HG02623 (cell line): Measurements from ENCODE around the gene MTA3.
"Not testable (repeated sequence)": the region's sequence is repeated elsewhere in the genome, so short reads cannot be mapped to it uniquely, and the experiment has no call there.

ENCODE experiments used
- ATAC-seq: cut with Tn5 transposase; IDR thresholded peaks from one replicate; pipeline ENCODE4 v1.9.1; 2021; ENCODE audit warnings: moderate library complexity; ENCODE audit not compliant: unreplicated experiment

The MTA3 gene

DNA sequence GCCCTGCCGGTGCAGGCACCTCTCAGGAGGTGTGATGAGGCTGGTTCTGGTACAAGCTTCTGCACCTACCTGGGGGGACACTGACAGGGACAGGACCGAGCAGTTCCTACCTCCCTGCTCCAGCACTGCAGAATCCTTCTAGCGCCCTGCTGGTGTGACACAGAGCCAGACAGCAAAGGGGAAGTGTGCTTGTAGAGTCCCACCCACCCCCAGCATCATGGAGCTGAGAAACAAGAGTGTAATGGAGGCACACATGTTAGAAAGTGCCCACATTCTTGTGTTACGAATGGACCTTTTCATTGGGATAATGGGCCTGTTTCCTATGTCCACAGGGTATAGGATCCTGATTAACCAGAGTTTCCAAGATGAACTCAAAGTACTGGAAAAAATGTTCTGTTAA, 157.2 kb downstream of the MTA3 start:
- ATAC-seq: no peak

DNA sequence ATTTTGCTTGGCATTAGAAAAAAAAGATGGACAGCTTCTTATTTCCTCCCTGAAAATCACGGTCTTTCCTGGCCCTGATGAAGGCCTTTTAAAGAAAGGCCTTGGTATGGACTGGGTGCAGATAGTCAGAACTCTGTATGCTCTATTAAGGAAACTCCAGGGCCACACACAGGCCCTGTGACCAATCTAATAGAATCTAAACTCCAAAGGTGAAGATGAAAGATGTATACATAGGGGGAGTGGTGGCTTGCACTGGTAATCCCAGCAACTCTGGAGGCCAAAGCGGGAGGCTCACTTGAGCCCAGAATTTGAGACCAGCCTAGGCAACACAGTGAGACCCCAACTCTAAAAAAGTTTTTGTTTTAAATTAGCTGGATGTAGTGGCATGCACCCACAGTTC, 158.2 kb downstream of the MTA3 start:
- no peak for ATAC-seq

DNA sequence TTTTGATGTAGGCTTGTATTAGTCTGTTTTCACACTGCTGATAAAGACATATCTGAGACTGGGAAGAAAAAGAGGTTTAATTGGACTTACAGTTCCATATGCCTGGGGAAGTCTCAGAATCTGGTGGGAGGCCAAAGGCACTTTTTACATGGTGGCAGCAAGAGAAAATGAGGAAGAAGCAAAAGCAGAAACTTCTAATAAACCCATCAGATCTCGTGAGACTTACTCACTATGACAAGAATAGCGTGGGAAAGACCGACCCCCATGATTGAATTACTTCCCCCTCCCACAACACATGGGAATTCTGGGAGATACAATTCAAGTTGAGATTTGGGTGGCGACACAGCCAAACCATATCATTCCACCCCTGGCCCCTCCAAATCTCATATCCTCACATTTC, 162.9 kb downstream of the MTA3 start:
- not testable (repeated sequence) for ATAC-seq

DNA sequence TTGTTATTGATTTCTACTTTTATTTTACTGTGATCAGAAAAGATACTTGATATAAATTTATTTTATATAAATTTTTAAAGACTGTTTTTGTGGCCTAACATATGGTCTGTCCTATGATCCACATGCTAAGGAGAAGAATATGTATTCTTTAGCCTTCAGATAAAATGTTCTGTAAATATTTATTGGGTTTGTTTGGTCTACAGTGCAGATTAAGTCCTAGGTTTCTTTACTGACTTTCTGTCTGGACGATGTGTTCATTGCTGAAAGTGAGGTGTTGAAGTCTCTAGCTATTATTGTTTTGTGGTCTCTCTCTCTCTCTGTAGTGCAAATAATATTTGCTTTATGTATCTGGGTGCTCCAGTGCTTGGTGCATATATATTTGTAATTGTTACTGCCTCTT, 165.4 kb downstream of the MTA3 start:
- no peak for ATAC-seq

DNA sequence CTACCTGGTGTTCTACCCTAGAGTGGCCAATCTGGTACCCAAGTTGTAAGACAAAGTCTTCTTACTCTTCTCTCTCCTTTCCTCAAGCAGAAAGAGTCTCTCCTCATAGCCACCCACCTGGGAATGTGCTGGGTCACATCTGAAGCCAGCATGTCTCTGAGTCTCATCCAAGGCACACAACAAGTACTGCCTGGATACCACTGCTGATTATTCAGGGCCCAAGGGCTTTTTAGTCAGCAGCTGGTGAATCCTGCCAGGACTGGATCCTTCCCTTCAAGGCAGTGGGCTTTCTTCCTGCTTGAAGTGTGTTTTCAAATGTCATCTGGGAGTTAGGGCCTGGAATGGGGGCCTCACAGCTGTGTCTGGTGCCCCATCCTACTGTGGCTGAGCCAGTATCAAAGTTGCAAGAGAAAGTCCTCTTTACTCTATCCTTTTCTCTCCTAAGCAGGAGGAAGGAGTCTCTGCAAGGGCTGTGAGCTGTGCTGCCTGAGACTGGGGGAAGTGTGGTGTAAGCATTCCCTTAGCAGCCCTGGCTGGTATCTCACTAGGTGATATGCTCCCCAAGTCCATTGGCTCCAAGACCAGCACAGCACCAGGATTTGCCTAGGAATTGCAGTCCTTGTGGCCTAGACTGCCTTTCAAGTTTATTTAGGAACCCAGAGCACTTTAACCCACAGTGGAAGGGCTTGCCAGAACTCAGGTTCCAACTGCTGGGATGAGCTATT, 168.3 kb downstream of the MTA3 start:
- no peak for ATAC-seq

DNA sequence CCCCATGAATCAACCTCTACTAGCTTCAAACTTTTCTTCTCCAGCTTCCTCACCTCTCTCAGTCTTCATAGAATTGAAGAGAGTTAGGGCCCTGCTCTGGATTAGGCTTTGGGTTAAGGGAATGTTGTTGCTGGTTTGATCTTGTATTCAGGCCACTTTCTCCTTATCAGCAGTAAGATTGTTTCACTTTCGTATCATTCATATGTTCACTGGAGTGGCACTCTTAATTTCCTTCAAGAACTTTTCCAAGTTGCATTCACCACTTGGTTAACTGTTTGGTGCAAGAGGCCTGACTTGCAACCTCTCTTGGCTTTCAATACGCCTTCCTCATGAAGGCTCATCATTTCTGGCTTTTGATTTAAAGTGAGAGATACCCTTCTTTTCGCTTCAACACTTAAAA, 172.7 kb downstream of the MTA3 start:
- no peak for ATAC-seq

DNA sequence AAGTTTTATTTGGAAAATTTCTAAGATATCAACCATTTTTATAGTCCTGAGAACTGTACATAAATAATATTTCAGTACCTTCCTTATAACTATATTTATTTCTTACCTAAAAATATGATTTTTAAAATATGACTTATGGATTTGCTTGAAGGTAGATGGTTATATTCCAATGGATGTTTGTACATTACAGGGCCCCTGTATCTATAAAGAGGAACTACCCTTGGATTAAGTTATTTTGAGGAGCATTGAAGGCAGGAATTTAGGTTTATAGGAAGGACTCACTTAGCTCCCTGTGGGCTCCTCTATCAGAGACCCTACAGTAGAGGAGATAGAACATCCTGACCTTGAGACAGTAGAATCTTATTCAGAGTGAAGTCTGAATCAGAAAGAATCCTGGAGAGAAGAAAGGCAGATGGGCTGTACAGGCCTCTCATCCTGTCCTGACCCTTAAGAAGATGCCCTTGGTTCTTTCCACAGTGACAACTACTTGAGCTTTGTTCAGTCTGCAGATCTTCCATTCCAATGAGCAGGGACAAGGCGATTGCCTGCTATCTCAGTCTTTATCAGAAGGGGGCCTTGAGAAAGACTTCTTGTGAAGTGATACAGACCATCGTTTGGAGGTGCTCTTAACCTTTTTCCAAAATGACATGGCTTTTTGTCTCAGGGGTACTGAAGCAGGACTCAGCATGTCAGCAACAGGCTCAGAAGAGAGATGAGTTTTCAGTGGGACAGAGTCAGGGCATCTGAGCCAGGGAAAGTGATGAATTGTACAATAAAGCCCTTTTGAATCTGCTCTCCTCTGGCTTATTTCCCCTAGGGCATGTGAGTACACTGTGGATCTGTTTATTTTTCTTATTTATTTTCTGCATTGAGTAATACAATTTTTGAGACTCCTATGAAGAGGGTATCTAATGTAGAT, 174.6 kb downstream of the MTA3 start:
- no peak for ATAC-seq

DNA sequence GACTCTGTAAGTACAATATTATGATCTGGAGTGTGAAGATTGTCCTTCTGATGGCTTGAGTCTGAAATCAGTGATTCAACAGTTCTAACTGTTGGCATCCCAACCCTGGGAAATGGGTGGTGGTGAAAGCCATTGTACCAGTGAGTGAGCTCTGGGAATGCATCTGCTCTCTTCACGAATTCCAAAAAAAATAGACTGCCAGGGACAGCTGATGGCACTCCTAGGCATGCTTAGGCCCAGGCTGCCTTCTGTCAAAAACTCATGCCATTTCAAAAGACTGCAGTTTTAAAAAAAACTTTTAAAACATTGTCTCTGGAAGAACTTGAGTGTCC, 175.2 kb downstream of the MTA3 start:
- no peak for ATAC-seq

DNA sequence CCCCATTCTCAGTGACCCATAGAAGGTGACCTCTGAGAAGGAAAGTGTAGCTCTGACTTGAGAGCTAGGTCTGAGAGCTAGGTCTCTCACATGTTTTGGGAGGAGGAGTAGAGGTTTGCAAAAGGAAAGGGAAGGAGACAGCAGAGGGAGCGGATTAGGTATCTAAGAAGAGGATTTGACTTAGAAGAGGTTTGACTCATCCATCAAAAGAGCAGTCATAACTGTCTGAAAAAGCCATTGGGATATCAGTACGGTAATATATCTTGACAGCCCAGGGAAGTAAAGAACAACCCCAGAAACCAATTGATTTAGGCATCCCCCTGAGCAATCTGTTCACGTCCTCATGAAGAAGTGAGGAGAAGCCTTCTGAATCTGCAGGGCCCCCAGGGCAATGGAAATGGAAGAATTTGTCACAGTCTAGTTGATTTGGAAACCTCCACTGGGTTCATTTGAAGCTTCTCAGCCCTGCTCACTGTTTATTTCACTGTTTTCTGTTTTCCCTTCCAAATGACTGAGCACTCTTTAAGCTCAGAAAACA, 176.2 kb downstream of the MTA3 start:
- ATAC-seq: no peak

DNA sequence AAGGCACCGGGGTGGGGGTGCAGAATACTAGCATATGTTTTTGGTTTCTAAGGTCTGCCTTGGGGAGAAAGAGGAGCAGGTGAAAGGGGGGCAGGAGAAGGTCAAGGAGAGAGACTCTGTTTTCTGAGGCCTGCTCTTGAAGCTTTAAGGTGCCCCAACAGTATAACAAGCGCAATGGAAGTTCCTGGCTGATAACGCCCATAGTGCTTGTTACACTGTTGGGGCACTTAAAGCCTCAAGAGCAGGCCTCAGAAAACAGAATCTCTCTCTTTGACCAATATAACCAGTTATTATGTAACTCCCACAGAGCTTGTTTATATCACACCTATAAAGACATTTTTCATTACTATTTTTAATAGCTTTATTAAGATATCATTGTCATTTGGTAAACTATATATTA, 179.0 kb downstream of the MTA3 start:
- ATAC-seq: no peak

DNA sequence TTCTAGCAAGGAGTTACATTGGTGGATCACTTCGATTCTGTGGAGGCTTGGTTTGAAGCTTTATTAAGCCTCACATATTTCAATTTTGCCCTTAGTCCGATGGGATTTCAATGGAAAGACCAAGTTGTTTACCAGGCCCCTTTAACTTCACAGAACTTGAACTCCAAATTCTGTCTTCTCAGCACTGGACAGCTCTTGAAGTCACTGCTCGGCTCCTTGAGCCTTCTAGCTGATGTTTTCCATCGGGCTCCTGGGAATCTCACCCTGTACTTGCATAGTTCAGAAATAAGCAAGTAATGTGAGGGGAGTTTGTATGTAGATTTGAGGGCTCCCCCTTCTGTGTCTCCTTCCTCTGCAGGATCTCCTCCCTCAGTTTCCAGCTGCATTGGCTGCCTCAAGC, 180.4 kb downstream of the MTA3 start:
- no peak for ATAC-seq

DNA sequence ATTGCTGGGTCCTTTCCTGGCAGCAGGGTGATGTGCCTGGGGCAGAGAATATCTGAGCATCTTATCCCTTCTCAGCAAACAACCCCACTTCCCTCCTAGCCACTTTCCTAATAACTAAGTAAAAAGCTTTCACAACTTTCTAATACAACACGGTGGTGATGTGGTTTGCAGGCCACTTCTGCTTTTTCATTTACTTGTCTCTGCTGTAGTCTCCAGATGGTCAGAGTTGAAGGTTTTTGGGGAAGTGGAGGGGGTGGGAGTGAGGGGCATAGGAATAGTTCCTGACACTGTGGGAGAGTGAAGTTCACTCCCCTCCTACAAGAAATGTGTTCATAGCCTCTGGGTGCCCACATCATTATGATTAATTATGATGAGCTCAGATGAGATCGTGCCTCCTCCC, 183.9 kb downstream of the MTA3 start:
- peak; percentile 62 for ATAC-seq

DNA sequence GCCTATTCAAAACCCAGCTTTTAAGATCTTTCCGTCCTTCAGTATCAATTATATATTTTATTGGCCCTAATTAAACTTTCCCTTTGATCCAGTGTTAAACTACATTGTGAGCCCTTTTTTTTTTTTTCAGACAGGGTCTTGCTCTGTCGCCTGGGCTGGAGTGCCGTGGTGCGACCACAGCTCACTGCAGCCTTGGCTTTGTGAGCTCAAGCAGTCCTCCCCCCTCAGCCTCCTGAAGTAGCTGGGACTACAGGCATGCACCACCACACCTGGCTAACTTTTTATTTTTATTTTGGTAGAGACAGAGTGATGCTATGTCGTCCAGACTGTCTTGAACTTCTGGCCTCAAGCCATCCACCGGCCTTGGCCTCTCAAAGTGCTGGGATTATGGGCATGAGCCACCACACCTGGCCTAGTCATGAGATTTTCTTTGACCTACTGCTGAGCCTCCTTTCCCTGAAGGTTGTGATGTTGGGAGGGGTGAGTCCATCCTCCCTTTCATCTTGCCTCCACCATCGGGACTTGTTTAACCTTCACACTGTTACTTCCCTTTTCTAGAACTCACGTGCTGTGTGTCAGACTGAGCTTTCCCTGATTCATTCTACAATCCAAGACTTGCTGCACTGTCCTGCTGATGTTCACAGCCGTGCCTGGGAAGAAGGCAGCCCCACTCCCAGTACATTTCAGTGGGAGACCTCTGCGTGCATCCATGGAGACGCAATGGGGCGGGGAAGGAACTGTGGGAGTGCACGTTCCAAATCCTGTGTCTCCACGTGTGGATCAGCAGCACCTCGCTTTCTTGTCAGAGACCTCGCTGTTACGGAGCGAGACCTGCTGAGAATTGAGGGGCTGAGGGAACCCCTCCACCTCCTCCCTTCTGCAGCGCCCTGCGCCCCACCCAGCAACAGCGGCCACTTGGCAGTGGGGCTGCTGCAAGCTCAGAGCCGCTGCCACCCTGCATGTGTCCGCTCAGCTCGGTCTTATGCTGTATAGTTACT, 184.7 kb downstream of the MTA3 start:
- ATAC-seq: no peak

DNA sequence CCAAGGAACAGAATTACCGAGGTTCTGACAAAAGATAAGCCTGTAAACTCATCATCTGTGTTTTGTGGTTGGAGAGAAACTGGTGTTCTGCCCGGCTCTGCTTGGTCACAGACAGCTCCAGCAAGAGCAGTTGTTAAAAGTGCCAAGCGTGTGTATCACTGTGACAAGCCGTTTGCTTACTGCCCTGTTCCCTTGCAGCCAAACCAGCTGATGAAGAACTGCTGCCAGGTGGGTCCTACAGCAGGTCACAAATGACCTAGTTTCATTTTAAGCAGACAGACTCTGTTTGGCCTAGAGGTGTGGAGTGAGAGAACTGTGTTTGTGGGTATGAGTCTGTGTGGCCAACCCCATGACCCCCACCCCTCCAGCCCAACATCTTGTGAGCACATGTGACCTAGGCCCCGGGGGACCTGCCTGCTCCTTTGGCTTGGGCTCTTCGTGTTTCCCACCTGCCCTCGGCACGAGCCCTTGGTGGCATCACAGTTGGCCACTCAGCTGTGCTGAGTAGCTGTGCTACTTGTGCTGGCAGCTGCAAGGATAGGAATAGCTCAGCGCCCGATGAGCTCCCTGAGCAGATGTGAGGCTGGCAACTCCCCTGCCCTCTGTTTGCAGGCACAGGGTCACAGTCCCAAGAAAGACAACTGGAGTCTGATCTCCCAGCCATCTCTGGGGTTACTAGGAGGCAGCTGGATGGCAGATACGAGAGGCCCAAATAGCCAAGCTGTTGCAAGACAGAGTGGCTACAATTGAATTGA, 185.8 kb downstream of the MTA3 start:
- peak; percentile 46 for ATAC-seq

DNA sequence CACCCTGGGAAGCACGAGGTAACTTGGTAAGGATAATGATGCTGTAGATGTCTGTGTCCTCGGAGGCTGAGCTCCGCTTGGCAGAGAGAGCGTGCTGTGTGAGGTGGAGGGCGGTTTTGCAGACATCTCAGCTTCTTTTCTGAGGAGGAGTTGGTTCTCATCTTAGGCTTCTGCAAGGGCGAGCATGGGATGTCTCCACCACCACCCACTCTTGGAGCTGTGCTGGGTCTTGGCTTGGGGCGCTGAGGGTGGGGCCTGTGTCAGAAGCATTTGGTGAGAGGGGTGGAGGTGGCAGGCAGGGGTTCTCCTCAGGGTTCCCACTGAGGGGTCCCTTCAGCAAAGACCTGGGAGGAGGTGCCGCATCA, 186.3 kb downstream of the MTA3 start:
- no peak for ATAC-seq

DNA sequence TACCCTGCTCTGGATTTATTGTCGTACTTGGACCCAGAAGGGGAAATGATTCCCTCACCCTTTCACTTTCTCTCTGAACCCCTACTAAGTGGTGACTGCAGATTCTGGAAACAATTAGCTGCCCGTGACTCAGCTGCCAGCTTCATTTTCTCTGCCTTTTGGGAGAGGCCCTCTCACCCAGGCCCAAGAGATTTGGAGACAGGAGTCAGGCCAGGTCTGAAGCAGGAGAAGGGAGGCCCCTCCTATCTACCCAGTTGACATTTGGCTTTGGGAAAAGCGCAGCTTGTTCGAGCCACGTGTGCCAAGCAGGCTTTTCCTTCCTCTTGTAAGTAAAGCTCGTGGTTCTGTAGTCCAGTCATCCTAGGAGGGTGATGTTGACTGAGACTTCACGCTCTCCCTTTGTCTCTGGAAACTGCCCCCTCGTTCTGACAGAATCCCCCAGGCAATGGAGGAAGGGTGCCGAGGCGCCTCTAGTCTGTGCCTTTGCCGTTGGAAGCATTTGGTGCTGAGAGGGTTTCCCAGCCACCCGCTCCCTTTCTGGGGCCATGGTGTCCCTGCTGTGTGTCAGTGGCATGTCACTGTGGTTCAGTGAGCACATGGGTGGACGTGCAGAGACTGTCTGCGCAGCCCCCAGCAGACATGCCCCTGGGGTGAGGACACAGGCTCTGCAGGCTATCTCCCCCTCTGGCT, 186.9 kb downstream of the MTA3 start:
- ATAC-seq: no peak

DNA sequence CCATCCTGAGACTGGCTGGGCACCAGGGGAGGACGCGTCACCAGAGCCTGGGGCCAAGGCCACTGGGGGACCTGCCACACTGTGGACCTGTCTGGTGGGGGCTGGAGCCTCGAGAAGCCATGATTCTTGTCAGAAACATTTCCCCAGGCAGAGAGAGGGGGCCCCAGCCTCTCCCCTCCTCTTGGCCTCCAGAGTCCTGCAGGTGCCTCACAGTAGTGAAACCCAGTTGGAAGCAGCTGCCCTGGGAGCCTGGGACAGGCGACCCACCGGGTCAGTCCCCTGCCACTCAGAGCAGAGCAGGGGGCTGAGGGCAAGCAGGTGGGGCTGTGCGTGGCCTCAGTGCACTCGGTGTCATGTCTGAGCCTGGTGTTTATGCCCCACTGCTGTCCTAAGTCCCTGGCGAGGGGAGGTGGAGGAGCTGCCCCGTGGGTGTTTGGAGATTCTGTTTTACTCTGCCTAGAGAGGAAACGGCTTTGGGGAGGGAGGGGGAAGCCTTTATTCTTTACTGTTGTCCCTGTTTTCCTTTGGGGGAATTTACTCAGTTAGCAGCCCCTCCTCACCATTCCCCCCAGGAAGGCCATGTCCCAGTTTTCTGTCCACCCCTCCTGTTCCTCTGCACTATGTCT, 187.8 kb downstream of the MTA3 start:
- no peak for ATAC-seq

DNA sequence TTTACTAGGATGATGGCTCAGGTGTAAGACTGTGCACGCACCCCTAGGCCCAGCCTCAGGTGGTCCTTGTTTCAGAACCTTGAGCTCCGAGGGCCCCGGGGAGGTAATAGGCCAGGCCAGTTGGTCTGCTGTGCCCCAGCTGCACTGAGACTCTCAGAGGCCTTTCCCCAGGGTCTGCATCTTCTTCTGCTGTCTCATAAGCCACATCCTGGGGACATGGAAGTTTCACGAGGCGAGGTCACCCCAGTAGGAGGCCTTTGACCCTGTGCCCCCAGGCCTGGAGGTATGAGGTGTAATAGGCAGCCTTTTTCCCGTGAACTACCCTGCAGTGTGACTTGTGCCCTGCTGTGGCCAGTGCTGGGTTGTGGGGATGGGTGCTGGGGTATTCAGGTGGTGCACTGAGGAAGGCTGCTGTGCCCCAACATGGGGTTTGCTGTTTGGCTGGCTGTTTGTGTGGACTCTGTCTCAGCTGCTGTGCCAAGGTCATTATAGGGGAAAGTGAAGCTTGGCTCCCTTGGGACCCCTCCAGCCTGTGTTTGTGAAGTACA, 188.6 kb downstream of the MTA3 start:
- no peak for ATAC-seq
